OCI-M1 (cell line): ENCODE data around the gene CXCL12.

Source experiments
- DNase-seq: peaks from one replicate; lab custom pipeline; 2025; lab: John Stamatoyannopoulos, UW

CXCL12 gene

GRCh38 chr10:44399659-44400451 lies 15.0 kb upstream of the CXCL12 start:
- DNase-seq: no peak

GRCh38 chr10:44398747-44399658 lies 14.1 kb upstream of the CXCL12 start:
- DNase-seq: no peak

GRCh38 chr10:44398271-44398670 lies 13.4 kb upstream of the CXCL12 start:
- no peak for DNase-seq

- no peak for DNase-seq
Measured at GRCh38 chr10:44397476-44398225, 12.8 kb upstream of the CXCL12 start.

- no peak for DNase-seq
Measured at GRCh38 chr10:44396671-44397191, 11.8 kb upstream of the CXCL12 start.

GRCh38 chr10:44395902-44396670 lies 11.2 kb upstream of the CXCL12 start:
- no peak for DNase-seq

GRCh38 chr10:44395396-44395795 lies 10.5 kb upstream of the CXCL12 start:
- DNase-seq: no peak

- no peak for DNase-seq
Measured at GRCh38 chr10:44394696-44395381, 9.9 kb upstream of the CXCL12 start.

GRCh38 chr10:44393834-44394547 lies 9.1 kb upstream of the CXCL12 start:
- no peak for DNase-seq

- no peak for DNase-seq
Measured at GRCh38 chr10:44393051-44393630, 8.2 kb upstream of the CXCL12 start.

GRCh38 chr10:44392420-44392819 lies 7.5 kb upstream of the CXCL12 start:
- no peak for DNase-seq

GRCh38 chr10:44391981-44392380 lies 7.1 kb upstream of the CXCL12 start:
- DNase-seq: no peak

GRCh38 chr10:44390585-44391072 lies 5.7 kb upstream of the CXCL12 start:
- DNase-seq: no peak

- no peak for DNase-seq
Measured at GRCh38 chr10:44389556-44389955, 4.7 kb upstream of the CXCL12 start.

GRCh38 chr10:44389150-44389549 lies 4.3 kb upstream of the CXCL12 start:
- no peak for DNase-seq

- no peak for DNase-seq
Measured at GRCh38 chr10:44388641-44389040, 3.7 kb upstream of the CXCL12 start.

GRCh38 chr10:44387853-44388251 lies 3.0 kb upstream of the CXCL12 start:
- no peak for DNase-seq

GRCh38 chr10:44386546-44387052 lies 1.7 kb upstream of the CXCL12 start:
- peak; percentile 67 for DNase-seq
